ENCODE results near the gene MYRF.
A peak's percentile ranks its signal among the peaks of the same experiment; 100 is the strongest.

MYRF gene

GRCh38 chr11:61815790-61816735 lies 63.6 kb downstream of the MYRF start:
- Histone ChIP-seq H3K36me3 (ENCODE audit: control insufficient read depth in 2 of 2, insufficient read depth in 1 of 2, low read length in 2 of 2) (peaks cover 0 to 18% of the 10 kb centered on the region in 2 experiments; a peak in 1 of 3 replicates), H3K4me3 (ENCODE audit: low read depth, low read length) (peak overlapping the region; percentile 64), H3K27ac (ENCODE audit: extremely low read depth, low read depth, low read length) (peak overlapping the region; percentile 76), H3K9me3 (ENCODE audit: control insufficient read depth, insufficient read depth, low read depth, low read length) (no peaks in the 10 kb centered on the region), H3K4me1 (ENCODE audit: control insufficient read depth, insufficient read depth, low read length) (no peaks in the 10 kb centered on the region)
- CTCF ChIA-PET = interaction anchor here (0.6 to 6.0 kb wide), 10 partner anchors 10 to 180 kb away, joined by 3 to 40 read pairs (median 4); no protein-coding TSS in a partner anchor
- POLR2A ChIA-PET = interaction anchor here (0.7 to 4.8 kb wide), 9 partner anchors 9 to 296 kb away, joined by 3 to 55 read pairs (median 6); partner anchors contain the start of genes FADS2, FEN1, FTH1 and TMEM258
- peak; percentile 42; the same call in 1 of the 2 replicates for TF ChIP-seq SP3 (tag by site-specific recombination; IDR thresholded peaks at IDR 0.05)
- no peak for TF ChIP-seq ZNF184 (tag by site-specific recombination; IDR thresholded peaks at IDR 0.05)
- no peak for TF ChIP-seq ZNF132 (tag by site-specific recombination; IDR thresholded peaks at IDR 0.05; ENCODE audit: borderline replicate concordance)
- TF ChIP-seq, protein P1, sequence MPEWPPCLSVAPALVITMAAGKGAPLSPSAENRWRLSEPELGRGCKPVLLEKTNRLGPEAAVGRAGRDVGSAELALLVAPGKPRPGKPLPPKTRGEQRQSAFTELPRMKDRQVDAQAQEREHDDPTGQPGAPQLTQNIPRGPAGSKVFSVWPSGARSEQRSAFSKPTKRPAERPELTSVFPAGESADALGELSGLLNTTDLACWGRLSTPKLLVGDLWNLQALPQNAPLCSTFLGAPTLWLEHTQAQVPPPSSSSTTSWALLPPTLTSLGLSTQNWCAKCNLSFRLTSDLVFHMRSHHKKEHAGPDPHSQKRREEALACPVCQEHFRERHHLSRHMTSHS (tag by site-specific recombination; IDR thresholded peaks at IDR 0.05) = no peak
- TF ChIP-seq ZBTB6 (tag by site-specific recombination; IDR thresholded peaks at IDR 0.05) = no peak
- TF ChIP-seq, protein P2, sequence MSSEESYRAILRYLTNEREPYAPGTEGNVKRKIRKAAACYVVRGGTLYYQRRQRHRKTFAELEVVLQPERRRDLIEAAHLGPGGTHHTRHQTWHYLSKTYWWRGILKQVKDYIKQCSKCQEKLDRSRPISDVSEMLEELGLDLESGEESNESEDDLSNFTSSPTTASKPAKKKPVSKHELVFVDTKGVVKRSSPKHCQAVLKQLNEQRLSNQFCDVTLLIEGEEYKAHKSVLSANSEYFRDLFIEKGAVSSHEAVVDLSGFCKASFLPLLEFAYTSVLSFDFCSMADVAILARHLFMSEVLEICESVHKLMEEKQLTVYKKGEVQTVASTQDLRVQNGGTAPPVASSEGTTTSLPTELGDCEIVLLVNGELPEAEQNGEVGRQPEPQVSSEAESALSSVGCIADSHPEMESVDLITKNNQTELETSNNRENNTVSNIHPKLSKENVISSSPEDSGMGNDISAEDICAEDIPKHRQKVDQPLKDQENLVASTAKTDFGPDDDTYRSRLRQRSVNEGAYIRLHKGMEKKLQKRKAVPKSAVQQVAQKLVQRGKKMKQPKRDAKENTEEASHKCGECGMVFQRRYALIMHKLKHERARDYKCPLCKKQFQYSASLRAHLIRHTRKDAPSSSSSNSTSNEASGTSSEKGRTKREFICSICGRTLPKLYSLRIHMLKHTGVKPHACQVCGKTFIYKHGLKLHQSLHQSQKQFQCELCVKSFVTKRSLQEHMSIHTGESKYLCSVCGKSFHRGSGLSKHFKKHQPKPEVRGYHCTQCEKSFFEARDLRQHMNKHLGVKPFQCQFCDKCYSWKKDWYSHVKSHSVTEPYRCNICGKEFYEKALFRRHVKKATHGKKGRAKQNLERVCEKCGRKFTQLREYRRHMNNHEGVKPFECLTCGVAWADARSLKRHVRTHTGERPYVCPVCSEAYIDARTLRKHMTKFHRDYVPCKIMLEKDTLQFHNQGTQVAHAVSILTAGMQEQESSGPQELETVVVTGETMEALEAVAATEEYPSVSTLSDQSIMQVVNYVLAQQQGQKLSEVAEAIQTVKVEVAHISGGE (tag by site-specific recombination; conservative IDR thresholded peaks at IDR 0.05; ENCODE audit: low read depth) = peak; percentile 21; the same call in 1 of the 2 replicates
- no peak for TF ChIP-seq ZBTB49 (tag by site-specific recombination; IDR thresholded peaks at IDR 0.05; ENCODE audit: low read depth)
- TF ChIP-seq SCRT2 (tag by site-specific recombination; IDR thresholded peaks at IDR 0.05) = peak; percentile 97
- no peak for TF ChIP-seq MEIS1 (CRISPR knock-in tag; IDR thresholded peaks at IDR 0.05; ENCODE audit: borderline replicate concordance)
- no peak for TF ChIP-seq ZNF677 (tag by site-specific recombination; IDR thresholded peaks at IDR 0.05)
- TF ChIP-seq ZBTB1 (tag by site-specific recombination; IDR thresholded peaks at IDR 0.05) = no peak
- TF ChIP-seq, protein P3, sequence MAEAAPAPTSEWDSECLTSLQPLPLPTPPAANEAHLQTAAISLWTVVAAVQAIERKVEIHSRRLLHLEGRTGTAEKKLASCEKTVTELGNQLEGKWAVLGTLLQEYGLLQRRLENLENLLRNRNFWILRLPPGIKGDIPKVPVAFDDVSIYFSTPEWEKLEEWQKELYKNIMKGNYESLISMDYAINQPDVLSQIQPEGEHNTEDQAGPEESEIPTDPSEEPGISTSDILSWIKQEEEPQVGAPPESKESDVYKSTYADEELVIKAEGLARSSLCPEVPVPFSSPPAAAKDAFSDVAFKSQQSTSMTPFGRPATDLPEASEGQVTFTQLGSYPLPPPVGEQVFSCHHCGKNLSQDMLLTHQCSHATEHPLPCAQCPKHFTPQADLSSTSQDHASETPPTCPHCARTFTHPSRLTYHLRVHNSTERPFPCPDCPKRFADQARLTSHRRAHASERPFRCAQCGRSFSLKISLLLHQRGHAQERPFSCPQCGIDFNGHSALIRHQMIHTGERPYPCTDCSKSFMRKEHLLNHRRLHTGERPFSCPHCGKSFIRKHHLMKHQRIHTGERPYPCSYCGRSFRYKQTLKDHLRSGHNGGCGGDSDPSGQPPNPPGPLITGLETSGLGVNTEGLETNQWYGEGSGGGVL (tag by site-specific recombination; IDR thresholded peaks at IDR 0.05) = peak; percentile 49
- peak; percentile 29; the same call in 1 of the 2 replicates for TF ChIP-seq KLF1 (tag by site-specific recombination; IDR thresholded peaks at IDR 0.05)
- TF ChIP-seq ZNF600 (tag by site-specific recombination; IDR thresholded peaks at IDR 0.05) = 0 out of 2 replicates have a peak, but pooled peaks have one; percentile 40
- TF ChIP-seq, protein P4, sequence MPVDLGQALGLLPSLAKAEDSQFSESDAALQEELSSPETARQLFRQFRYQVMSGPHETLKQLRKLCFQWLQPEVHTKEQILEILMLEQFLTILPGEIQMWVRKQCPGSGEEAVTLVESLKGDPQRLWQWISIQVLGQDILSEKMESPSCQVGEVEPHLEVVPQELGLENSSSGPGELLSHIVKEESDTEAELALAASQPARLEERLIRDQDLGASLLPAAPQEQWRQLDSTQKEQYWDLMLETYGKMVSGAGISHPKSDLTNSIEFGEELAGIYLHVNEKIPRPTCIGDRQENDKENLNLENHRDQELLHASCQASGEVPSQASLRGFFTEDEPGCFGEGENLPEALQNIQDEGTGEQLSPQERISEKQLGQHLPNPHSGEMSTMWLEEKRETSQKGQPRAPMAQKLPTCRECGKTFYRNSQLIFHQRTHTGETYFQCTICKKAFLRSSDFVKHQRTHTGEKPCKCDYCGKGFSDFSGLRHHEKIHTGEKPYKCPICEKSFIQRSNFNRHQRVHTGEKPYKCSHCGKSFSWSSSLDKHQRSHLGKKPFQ (tag by site-specific recombination; IDR thresholded peaks at IDR 0.05) = no peak
- no peak; the same call in 1 of the 2 replicates for TF ChIP-seq ZFHX2 (tag by site-specific recombination; conservative IDR thresholded peaks at IDR 0.05)
- TF ChIP-seq KLF8 (tag by site-specific recombination; IDR thresholded peaks at IDR 0.05) = no peak
- no peak for TF ChIP-seq ZNF19 (tag by site-specific recombination; IDR thresholded peaks at IDR 0.05; ENCODE audit: low read depth)
- TF ChIP-seq ZNF266 (tag by site-specific recombination; IDR thresholded peaks at IDR 0.05; ENCODE audit: low read depth) = no peak
- TF ChIP-seq ZNF830 (tag by site-specific recombination; IDR thresholded peaks at IDR 0.05; ENCODE audit: low read depth) = no peak
- TF ChIP-seq ZBTB7A (tag by site-specific recombination; IDR thresholded peaks at IDR 0.05; ENCODE audit: low read depth) = no peak
- no peak; the same call in 1 of the 2 replicates for TF ChIP-seq ZEB2 (tag by site-specific recombination; IDR thresholded peaks at IDR 0.05)
- peak; percentile 67 for TF ChIP-seq ZBTB17 (tag by site-specific recombination; IDR thresholded peaks at IDR 0.05)
